HuH-7.5 (cell line): Measurements from ENCODE around the gene ENHO.
"Not testable (repeated sequence)": the region's sequence is repeated elsewhere in the genome, so short reads cannot be mapped to it uniquely, and the experiment has no call there.

Source experiments
- DNase-seq: peaks from one replicate; pipeline ENCODE4 v3.0.0; 2011; ENCODE audit warnings: low spot score

Gene ENHO

GRCh38 chr9:34555500-34555899, 32.7 kb upstream of the ENHO start:
- no peak for DNase-seq

DNA sequence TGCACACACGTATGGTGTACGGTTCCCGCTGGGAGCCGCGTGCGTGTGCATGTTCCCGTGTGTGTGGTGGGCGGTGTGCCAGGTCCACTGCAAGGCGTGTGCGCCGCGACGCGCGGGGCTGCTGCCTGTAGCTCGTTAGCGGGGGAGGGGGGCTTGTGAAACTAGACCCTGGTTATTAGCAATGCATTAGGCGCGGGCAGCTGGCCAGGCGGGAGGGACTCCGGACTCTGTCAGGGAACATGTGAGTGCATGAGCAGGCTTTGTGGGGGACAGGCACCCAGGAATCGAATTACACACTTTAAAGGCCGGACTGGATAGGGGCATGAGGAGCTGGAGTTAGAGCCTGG, 32.2 kb upstream of the ENHO start:
- no peak for DNase-seq

GRCh38 chr9:34554211-34555001, 31.6 kb upstream of the ENHO start:
- DNase-seq: no peak

DNA sequence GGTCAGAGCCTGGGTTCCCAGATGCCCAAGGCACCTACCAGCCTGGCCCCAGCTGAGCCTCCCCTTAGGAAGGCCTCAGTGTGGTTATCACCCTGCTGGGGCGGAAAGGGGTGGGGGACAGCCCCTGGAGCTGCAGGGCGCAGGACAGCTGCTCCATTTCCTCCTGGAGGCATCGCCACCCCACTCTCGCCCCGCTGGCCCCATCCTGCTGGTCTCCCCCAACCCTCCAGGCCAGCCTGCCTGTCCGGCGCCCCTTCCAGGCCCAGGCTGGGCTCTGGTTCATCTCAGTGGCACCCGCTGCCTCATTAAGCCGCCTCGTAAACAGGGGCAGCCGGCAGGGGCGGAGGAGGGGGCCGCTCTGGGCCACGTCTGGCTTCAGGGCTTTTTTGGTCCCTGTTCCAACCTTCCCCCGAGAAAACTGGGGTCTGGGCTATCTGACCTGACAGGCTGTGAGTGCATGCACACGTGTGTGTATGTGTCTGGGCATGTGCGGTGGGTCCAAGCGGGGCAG, 30.8 kb upstream of the ENHO start:
- no peak for DNase-seq

DNA sequence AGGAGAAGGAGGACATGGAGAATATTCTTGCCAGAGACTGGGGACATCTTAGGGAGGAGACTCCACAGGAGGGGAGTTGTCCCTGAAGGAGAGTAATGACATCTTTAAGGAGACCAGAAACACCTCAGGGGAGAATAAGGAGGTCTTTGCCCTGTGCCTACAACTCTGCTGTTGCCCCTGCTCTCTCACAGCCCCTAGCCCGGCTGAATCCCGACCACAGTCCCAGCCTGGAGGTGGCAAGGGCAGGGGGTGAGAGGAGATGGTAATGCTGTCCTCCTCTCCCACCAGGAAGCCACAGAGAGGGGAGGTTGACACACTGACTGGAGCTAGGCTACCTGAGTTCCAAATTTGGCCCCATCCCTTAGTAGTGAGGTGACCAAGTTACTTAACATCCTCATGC, 30.2 kb upstream of the ENHO start:
- DNase-seq: no peak

DNA sequence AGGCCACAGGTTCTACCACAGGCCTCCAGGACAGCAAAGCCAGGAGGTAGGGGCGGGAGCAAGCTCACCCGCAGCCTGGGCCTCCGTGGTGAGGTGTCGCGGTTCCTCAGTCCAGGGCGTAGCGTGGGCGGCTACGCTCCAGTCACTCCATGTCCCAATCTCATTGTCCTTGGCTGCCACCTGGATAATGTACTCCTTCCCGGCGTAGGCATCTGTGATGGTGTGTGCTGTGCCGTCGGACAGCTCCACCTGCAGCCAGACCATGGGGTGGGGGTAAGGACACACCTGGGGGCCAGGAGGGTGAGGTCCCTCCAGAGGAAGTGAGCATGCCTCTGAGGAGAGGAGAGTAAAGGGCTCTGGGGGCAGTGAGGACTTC, 29.8 kb upstream of the ENHO start:
- no peak for DNase-seq

- DNase-seq: no peak
These were observed 29.2 kb upstream of the ENHO start for GRCh38 chr9:34551751-34552605.

- DNase-seq: no peak
These were observed 28.0 kb upstream of the ENHO start for GRCh38 chr9:34550681-34551270.

DNA sequence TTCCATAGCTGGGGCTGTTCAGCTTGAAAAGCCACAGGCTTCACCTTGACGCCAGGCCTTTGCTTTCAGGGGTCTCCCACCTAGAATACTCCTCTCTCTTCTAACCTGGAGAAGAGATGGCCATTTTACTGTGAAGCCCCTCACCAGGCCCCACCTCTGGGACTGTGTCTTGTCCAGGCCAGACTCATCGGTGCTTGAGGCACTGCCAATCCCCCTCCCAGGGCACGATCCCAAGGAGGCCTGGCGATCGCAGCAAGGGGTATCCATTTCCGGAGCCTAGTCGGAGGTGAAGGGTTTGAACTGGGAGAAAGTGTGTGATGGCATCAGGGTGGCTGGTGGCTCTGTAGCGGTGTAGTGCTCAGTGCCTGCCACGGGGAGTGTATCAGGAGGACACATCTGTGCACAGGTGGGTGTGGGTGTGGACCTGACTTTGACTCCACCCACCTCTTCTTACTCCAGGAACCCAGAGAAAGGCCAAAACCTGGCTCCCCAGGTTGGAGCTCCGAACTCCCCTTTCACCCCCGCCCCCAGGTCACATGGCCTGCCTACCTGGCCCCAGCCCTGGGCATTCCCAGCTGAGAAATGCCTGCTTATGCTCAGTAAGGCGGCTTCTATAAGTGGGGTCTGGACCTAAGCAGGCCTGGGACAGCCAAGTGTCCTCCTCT, 27.4 kb upstream of the ENHO start:
- DNase-seq: no peak

GRCh38 chr9:34549407-34549732, 26.6 kb upstream of the ENHO start:
- DNase-seq: no peak

DNA sequence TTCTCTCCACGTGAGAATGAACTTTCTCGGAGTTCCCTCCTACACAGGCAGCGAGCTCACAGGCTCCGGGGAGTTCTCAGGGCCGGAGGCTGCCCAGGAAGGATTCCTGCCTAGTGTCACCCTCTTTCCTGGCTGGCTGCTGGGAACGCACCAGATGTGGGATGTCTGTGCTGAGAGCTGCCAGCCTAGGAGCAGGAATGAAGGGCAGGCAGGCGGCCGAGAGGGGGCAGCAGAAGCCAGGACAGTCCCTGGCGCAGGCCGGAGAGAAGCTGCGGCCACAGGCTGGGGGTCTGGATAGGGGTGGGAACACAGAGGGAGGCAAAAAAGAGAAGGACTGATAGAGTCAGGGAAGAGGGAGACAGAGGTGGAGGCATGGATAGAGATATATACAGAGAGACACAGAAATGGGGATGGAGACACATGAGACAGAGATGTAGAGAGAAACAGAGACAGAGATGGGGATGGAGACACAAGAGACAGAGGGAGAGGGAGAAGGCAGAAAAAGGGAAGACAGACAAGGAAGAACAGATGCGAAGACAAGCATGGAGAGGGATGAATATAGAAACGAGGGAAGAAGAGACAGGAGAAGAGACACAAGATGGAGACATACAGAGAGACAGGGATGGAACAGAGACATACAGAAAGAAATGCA, 25.3 kb upstream of the ENHO start:
- DNase-seq: peak; percentile 78

DNA sequence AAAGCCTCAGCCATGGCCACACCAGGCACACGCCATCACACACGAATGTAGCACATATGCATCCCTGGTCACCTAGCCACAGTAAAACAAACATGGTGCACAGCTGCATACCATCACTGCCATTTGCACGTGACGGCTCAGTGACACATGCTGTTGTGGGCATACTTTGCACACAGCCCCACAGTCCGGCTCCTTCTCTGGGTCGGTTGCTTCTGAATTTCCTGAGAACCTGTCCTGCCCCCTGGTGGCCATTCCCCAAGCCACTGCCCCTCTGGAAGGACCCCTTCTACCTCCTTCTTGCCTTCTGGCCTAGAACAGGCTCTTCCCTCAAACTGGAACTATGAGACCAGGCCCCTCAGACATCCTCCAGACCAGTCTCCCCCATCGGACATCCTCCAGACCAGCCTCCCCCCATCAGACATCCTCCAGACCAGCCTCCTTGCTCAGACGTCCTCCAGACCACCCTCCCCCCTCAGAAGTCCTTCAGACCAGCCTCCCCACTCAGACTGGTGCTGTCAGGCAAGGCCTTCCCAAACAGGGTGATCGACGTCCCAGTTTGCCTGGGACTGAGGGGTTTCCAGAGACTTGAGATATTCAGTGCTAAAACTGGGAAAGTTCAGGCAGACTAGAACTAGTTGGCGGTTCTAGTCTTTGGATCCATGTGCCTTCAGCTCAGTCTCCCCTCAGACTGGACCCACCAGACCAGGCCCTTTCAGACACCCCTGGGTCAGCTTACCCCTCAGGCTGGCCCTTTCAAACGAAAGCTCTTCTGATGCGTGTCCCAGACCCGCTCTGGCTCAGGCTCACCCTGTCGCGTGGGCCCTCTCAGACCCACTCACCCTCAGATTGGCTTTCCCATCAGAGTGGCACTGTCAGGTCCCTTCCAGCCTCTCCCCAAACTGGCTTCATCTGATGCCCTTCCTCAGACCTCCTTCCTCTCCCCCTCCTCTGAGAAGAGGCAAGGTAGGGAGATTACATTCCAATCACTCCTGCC, 24.3 kb upstream of the ENHO start:
- DNase-seq: no peak

GRCh38 chr9:34546102-34546833, 23.5 kb upstream of the ENHO start:
- no peak for DNase-seq

GRCh38 chr9:34545497-34545896, 22.7 kb upstream of the ENHO start:
- DNase-seq: no peak

GRCh38 chr9:34544035-34544434, 21.2 kb upstream of the ENHO start:
- DNase-seq: no peak

GRCh38 chr9:34541540-34541939, 18.8 kb upstream of the ENHO start:
- DNase-seq: no peak

- no peak for DNase-seq
These were observed 18.0 kb upstream of the ENHO start for GRCh38 chr9:34540827-34541226.

DNA sequence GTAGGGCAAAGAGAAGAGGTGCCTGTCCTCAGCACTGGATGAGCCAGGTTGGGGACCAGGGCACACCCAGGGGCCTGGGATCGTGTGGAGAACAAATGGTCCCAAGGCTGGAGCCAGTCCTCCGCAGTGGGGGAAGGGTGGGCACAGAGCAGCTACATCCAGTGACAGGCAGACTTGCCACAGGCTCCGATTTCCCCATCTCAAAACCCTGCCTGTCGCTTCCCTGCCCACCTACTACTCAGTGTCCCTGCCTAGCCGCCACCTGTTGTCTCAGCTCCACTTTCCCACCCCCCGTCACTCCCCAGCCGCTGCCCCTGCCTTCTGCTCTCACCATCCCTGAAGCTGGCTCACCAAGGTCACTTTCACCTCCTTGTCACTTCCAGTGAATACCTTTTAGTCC, 13.9 kb upstream of the ENHO start:
- DNase-seq: no peak

DNA sequence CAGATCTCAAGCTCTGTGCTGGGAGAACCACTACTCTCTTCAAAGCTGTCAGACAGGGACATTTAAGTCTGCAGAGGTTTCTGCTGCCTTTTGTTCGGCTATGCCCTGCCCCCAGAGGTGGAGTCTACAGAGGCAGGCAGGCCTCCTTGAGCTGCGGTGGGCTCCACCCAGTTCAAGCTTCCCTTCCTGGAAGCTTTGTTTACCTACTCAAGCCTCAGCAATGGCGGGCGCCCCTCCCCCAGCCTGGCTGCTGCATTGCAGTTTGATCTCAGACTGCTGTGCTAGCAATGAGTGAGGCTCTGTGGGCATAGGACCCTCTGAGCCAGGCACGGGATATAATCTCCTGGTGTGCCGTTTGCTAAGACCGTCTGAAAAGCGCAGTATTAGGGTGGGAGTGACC, 9.3 kb upstream of the ENHO start:
- DNase-seq: not testable (repeated sequence)

GRCh38 chr9:34526026-34526425, 3.2 kb upstream of the ENHO start:
- DNase-seq: no peak
